Hippocampal formation (tissue), 2 donors: ENCODE measurements around the gene GOLGA8N.

Source experiments
- DNase-seq, 2 donors: peaks; one replicate each; lab custom pipeline; 2025; lab: John Stamatoyannopoulos, UW

The GOLGA8N gene

DNA sequence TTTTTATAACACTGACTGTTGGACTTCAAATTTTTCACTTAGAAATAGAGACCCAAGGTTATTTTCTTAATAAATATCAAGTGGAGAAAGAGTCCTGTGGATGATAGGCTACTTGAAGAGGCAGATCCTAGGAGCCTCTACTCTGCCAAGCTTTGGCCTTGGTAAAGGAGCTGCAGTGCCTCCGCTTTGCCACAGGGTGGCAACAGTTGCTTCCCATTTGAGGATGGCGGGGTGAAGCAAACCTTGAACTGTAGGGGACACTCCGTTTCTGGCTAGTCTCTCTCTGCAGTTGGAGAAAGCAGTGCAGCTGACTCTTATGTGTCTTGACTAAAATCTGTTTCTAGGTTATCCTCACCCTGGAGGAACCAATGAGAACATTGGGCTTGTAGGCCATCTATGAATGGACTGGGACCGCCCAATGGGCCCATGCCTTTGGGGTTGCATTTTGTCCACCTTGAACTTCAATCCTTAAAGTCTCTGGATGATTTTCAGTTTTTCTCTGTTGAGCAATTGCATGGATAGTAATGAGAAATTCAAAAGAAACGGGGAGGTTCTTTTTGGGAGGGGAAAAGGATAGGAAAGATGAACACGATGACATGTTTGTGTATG is 58.1 kb downstream of the GOLGA8N start:
- peak; percentile 36 to 43 for DNase-seq

DNA sequence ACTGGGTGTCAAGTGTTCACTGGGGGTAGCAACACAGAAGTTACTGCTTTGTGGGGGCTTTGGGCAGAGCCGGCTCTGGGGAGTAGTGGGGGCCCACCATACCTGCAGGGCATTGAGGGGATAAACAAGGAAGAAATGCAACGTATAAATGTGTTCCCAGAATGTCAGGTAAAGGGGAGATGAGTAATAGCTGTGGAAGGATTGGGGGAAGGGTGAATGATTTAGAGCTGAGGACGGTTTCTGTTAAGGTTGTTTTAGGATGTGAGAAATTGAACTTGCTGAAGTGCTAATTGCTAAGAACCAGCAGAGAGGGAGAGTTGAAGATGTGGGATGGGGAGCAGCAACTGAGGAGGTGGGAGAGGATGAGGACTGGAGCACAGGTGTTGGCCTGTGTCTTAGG is 58.9 kb downstream of the GOLGA8N start:
- DNase-seq = no peak

DNA sequence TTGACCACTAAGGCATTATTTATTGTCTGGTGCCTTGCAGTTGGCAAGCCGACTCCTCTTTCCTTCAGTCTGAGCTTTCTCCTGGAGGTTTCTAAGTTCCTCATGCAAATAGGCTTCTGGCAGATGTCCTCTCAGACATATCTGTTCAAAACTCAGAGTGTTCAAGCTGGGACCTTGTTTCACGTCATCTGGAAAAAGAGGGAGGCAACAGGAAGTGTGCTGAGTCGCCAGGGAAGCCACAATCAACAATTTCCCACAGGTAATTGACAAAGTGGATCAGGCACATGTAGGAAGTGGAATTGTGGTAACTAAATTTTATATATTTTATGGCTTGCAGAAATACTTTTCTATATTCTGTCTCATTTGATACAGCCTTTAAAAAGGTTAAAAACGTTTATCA is 62.8 kb downstream of the GOLGA8N start:
- no peak for DNase-seq

DNA sequence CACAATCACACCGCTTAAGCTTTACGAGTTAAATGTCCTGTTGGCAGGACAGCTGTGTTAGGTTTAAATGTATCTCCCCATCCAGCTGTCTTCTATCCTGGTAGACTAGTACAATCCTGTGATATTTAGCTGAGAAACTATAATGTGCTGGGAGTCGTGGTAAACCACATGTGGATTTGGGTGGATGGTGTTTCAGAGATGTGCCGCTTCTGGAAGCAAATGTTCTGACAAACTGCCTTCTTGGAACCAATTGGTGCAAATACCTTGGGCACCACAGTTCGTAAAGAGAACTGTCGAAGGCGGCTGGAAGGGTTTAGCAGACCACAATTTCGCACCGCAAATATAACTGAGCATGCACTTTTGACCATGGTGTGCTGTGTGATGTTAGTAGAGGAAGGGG is 63.2 kb downstream of the GOLGA8N start:
- no peak for DNase-seq
